DOHH2 (cell line): Measurements from ENCODE around the gene ANK2.

Experiments used
- EZH2phosphoT487 ChIP-seq: fragments of 200-600 bp; sonication (generic); IDR thresholded peaks from 2 replicates; pipeline ENCODE4 v1.6.1; 2017; ENCODE audit warnings: borderline replicate concordance, mild to moderate bottlenecking, antibody characterized with exemption, low read length, moderate library complexity, mixed read lengths
- TF ChIP-seq, protein P1 (sequence below): fragments of 200-600 bp; sonication (generic); IDR thresholded peaks from one replicate; pipeline ENCODE4 v1.5.1; 2014; ENCODE audit warnings: antibody characterized with exemption, mild to moderate bottlenecking, low read depth, low read length; ENCODE audit not compliant: poor library complexity, severe bottlenecking

DNA sequence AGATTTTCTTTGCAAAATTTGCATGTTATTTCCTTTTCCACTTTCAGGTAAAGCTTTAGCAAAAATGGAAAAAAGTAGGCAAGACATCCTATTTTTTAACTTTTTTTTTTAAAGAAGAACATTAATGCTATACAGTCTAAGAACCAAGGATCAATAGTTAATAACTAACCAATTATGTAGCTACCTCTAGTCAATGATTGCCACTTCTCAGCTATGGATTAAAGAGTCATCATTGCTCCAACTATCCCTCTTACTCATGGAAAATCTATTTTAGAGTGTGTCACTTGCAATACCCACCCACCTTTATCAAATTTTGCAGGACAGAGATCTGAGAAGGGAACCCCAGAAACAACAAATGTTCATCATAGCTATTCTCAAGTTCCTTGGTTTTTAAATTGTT, 223.1 kb downstream of the ANK2 start:
- TF ChIP-seq, protein P1, sequence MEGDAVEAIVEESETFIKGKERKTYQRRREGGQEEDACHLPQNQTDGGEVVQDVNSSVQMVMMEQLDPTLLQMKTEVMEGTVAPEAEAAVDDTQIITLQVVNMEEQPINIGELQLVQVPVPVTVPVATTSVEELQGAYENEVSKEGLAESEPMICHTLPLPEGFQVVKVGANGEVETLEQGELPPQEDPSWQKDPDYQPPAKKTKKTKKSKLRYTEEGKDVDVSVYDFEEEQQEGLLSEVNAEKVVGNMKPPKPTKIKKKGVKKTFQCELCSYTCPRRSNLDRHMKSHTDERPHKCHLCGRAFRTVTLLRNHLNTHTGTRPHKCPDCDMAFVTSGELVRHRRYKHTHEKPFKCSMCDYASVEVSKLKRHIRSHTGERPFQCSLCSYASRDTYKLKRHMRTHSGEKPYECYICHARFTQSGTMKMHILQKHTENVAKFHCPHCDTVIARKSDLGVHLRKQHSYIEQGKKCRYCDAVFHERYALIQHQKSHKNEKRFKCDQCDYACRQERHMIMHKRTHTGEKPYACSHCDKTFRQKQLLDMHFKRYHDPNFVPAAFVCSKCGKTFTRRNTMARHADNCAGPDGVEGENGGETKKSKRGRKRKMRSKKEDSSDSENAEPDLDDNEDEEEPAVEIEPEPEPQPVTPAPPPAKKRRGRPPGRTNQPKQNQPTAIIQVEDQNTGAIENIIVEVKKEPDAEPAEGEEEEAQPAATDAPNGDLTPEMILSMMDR: no peak
- TF ChIP-seq EZH2phosphoT487: no peak
